ENCODE data around the gene PHLDB1.
A peak's percentile ranks its signal among the peaks of the same experiment; 100 is the strongest.
"Not testable (repeated sequence)": the region's sequence is repeated elsewhere in the genome, so short reads cannot be mapped to it uniquely, and the experiment has no call there.

PHLDB1 gene

DNA sequence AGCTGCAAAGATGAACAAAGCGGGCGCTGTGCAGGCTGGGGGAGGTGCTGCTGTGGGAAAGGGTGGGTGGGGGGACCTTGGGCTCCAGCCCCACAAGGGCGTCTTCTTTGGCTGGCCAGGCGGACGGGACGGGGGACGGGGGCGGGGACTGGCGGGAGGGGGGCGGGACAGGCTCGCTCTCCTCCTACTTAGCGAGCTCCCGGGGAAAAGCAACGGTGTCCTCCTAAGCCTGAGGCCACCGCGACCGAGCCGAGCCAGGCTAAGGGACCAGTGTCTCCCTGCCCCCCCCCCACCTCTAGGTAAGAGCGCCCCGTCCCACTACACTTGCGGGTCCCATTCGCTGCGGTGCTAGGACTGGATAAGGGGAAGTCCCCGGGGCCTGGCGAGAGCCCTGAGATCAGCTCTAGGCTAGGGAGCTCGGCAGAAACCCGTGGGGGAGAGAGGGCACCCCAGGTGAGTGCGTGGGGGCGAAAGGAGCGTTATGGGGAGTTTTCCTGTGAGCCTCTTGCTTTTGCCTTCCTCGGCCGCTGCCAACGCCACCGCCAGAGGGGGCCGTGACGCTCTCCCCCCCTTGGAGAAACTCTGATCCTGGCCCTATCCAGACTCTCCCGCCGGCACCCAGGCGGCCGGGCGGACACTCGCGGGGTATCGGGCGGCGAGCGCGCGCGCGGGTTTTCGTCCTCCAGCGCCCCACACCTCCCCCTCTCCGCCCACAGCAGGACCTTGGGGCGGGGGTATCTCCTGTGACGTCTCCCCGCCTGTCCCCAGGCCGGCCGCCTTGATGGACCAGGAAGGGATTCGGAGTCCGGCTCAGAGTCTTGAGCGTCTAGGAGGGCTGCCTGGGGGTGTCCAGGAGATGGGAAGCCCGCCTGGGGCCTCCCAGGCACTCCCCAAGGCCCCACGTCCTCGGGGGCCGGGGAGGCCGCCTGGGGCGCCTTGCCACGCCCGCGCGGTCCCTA is at the start of gene PHLDB1:
Gene PHLDB1 (plus strand): TSS at position 215 of the 959 bp plus-strand sequence. CDS start 6,222 bp downstream, outside the sequence.
- DNase-seq: peak; percentile 51 to 53

- DNase-seq: no peak
These were observed 46.6 kb upstream of the PHLDB1 start for GRCh38 chr11:118560806-118561205.

DNA sequence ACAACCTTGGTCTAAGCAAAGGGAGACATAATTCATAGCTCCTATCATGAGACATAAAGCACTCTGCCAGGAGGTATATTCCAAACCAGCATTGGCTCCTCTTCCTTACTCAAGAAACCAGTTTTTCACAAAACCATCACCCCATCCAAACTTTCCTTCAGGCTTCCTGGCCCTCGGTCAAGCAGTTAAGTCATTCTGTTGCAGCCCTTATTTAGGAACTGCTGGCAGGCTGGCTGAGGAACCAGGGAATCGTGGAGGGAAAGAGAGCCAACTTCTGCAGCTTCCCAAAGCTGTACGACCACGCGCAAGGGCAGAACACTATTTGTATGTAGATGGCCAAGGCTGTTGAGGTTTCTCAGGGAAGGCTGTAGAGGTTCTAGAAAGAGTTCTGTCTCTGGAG is 42.4 kb upstream of the PHLDB1 start:
- DNase-seq: no peak

GRCh38 chr11:118569670-118570069 is 37.7 kb upstream of the PHLDB1 start:
- no peak for DNase-seq

- no peak for DNase-seq
These were observed 36.6 kb upstream of the PHLDB1 start for GRCh38 chr11:118570787-118571186.

- peak; percentile 26 to 37 for DNase-seq
These were observed 35.7 kb upstream of the PHLDB1 start for GRCh38 chr11:118571701-118572060.

DNA sequence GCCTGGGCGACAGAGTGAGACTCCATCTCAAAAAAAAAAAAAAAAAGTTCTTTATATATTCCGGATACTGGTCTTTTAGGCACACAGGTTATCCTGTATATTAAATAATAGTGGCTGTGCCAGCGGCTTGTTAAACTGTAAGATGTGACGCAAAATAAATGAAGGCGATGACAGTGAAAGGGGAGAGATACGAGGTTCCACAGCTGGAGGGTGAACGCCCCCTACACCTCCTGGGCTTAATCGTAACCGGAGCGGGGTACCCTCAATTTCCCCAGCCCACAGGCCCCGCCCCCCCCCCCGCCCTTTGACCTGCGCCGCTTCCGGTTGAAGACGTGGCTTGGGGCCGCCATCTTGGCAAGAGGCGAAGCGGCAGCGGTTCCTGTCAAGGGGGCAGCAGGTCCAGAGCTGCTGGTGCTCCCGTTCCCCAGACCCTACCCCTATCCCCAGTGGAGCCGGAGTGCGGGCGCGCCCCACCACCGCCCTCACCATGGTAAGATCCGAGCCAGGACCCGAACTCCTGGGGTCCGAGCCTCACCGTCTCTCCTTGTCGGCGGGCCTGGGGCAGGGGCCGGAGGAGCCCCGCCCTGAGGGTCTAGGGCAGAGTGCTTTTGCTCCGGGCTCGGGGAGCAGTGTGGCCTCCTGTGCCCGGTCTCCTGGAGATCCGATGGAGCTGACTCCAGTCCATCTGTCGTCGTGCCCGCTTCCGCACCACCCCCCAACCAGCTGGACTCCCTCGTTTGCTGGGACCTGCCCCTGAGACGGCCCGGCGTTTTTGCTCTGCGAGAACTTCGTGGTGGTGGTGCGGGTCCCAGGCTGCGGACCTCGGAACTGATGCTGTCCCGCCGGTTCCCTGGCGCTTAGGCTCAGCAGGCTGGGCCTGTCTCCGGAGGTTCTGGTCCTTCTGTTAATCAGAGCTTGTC is 35.1 kb upstream of the PHLDB1 start, which contains the start of gene ARCN1:
Gene ARCN1 (plus strand): TSS at position 349 of the 920 bp plus-strand sequence. CDS start 139 bp downstream, at position 488.
- DNase-seq: peak; percentile 73 to 82

DNA sequence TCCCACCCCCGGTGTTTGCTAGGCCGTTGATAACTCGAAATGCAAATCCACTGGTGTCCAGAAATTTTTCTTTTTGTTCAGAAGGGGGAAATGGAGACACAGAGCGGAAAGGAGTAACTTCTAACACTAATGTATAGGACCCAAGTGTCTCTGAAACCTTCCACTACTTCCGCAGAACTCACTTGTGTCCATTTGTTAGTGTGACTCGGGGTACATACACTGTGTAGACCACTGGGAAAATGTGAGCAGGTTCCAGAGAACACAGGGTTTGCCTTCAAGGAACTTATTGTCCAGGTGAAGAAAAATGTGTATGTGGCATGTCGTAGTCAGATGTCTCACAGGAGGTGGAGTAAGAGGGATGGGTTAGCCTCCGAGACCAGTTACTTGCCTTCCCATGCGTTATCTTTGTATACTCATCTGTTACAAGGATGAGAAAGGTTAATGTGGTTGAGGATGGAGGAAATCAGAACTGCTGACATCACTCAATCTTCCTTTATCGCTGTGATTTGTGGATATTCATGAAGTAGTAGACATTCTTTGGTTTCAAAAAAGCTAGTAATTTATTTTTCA is 34.3 kb upstream of the PHLDB1 start:
- peak; percentile 18 to 43 for DNase-seq

DNA sequence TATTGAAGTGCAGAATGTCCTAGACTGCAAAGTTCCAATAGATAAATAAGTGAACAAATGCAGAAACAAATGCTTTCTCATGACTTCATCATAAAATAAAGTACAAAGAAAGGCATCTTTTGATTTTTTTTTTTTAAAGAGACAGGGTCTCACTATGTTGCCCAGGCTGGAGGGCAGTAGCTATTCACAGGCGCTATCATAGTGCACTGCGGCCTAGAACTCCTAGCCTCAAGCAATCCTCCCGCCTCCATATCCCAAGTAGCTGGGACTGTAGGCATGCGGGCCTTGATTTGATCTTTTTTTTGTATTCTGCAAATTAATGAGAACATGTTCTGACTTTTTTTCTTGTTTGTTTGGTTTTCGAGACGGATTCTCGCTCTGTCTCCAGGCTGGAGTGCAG is 32.8 kb upstream of the PHLDB1 start:
- no peak for DNase-seq

DNA sequence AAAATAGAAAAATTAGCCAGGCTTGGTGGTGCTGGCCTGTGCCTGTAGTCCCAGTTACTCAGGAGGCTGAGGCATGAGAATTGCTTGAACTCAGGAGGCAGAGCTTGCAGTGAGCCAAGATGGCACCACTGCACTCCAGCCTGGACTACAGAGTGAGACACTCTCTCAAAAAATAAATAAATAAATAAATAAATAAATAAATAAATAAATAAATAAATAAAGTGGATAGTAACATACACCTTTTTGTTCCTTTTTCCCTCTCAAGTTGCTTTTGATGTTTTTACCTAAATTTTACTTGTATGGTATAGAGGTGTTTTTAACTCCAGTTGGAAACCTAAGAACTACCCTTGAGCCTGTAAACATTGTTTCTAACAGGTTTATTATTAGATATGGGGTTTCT is 29.4 kb upstream of the PHLDB1 start:
- DNase-seq: not testable (repeated sequence)

- DNase-seq: no peak
These were observed 26.4 kb upstream of the PHLDB1 start for GRCh38 chr11:118581057-118581456.

DNA sequence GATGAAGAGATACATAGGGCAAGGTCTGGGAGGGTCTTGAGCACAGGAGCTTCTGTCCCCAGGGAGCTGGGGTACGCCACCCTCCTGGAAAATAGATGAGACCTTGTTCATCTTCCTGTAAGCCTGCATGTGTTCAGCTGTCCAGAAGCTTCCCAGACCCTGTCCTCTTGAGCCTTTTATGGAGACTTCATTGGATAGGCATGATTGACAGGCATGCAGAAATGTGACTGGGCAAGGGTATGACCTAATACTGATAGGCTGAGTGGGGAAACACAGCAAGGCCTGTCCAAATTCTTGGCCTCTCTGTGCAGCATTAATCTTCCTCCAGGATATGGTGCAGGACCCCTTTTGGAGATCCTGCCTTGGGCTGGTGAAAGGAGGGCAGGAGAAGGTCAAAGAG is 19.5 kb upstream of the PHLDB1 start:
- no peak for DNase-seq

- DNase-seq: no peak
These were observed 14.6 kb upstream of the PHLDB1 start for GRCh38 chr11:118592616-118593367.

DNA sequence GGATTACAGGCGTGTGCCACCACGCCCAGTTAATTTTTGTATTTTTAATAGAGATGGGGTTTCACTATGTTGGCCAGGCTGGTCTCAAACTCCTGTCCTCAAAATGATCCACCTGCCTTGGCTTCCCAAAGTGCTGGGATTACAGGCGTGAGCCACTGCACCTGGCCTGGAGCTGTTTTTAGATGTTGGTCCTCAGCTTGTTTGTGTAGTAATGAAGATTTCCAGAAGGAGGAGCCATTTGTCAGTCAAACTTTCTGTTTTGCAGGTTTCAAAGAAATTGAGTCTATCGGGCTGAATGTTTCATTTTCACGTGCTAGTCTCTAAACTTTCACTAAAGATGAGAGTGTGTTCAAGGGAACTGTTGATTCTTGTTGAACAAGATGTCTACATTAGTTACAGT is 12.4 kb upstream of the PHLDB1 start:
- DNase-seq: not testable (repeated sequence)

GRCh38 chr11:118596224-118597146 is 10.9 kb upstream of the PHLDB1 start:
- DNase-seq: no peak

GRCh38 chr11:118597556-118597955 is 9.9 kb upstream of the PHLDB1 start:
- no peak for DNase-seq

DNA sequence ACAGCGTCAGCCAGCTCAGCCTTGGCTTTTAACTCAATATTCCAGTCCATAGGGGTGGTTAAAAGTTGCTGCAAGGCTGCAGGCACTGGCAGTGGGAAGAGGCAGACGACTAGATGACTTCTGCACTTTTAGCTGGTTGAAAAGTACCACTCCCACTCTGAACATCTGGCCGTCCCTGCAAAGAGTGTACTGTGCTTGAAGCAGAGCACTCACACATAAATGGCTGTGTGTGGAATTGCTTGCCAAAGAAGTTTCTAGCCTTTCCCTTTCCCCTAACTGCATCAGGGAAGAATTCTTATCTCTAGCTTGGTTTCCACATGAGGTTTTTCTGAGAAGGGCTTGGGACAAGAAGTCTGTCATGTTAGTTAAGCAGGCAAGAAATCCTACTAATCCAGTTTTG is 5.1 kb upstream of the PHLDB1 start:
- DNase-seq: no peak

DNA sequence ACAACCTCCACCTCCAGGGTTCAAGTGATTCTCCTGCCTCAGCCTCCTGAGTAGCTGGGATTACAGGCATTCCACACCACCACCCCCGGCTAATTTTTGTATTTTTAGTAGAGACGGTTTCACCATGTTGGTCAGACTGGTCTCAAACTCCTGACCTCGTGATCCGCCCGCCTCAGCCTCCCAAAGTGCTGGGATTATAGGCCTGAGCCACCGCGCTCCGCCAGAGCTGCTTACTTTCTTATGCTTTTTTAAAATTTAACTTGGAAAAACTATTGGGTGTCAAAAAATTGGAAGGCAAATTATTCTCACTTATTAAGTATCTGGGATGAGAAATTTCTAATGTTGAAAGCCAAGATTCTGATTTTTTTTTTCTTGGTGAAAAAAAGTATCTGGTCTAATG is 3.7 kb upstream of the PHLDB1 start:
- not testable (repeated sequence) for DNase-seq

DNA sequence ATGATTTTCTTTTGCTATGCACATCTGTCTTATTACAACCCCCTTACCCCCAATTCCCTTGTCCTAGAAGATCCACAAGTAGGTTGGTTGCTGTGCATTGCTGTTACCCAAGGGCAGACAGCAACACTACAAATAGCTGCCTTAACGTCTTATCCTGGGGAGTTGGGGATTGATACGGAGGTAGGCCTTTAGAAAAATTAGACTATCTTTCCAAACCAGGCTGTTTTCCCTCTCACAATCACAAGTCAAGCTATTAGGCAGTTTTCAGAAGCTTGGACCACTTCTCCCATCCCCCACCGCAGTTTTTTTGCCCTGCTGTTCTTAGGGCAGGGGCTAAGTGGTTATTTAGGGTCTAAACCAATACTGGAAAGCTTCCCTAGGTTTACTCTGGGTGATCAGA is 2.8 kb upstream of the PHLDB1 start:
- DNase-seq: no peak

DNA sequence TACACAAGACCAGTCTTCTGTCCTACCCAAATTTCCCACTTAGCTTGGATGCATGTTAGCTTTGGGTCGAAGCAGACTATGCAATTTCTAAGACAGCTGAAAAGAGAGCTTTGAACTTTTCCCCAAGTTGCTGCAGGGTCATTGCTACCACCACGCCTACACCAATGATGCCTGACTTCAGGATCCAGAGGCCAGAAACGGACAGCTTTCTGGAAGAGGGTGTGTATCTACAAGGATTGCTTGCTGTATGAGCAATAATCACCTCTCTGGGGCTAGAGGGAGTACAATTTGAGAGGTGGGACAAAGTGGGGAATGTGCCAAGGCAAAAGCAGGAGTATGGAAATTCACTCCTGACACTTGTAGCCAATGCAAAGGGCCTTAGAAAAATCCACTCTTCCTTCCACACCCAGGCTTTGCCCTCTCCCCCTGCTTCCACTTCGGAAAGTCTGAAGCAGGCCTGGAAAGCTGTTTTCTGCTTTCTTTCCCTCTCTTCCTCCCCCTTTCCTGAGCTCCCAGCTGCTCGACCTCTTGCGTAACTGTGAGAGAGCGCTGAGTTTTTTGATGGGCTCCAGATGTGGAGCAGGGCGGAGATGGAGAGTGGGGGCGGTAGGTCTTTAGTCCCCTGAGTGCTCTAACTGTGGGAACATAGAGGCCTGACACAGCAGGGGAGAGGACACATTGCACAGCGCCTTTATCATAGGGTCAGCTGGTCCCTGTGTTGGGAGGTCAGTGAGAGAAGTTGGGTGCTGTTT is 2.1 kb upstream of the PHLDB1 start:
- DNase-seq: no peak
